ENCODE results near the gene DHX16. TPM values are rescaled to one million over a fixed set of nuclear protein-coding genes. Genes with fewer than 3 reads are reported as not detected.

DHX16 gene
- total and polyA plus RNA-seq, 9 of the 15 experiments (the other 6 are each of a cell fraction or from before 2014, with no cell fraction given): 14.6 to 66.1 (median 47.5) TPM

GRCh38 chr6:30646450-30647241, 26.2 kb downstream of the DHX16 start, which contains the start of gene C6orf136 (continued):
- TF ChIP-seq ZNF263 (CRISPR knock-in tag; IDR thresholded peaks at IDR 0.05; ENCODE audit: borderline replicate concordance) (no peak), ZC3H11A (IDR thresholded peaks at IDR 0.05; ENCODE audit: low read depth, low read length) (no peak), ZNF197 (CRISPR knock-in tag; IDR thresholded peaks at IDR 0.05; ENCODE audit: low read depth) (no peak), FOXK1 (CRISPR knock-in tag; IDR thresholded peaks at IDR 0.05; ENCODE audit: borderline replicate concordance) (no peak), HDAC6 (IDR thresholded peaks at IDR 0.05; ENCODE audit: low read depth, low read length) (no peak), BRD4 (IDR thresholded peaks at IDR 0.05) (no peak; the same call in 1 of the 2 replicates), GATAD2A (IDR thresholded peaks at IDR 0.05) (no peak), KLF13 (tag; IDR thresholded peaks at IDR 0.05; ENCODE audit: borderline replicate concordance, low read depth) (no peak), ZBTB1 (CRISPR knock-in tag; IDR thresholded peaks at IDR 0.05; ENCODE audit: borderline replicate concordance, low read depth) (no peak), ZHX1 (conservative IDR thresholded peaks at IDR 0.05; ENCODE audit: low read length) (no peak), ZKSCAN1 (IDR thresholded peaks at IDR 0.05; ENCODE audit: low read depth, low read length) (peak; percentile 66), STAT5B (CRISPR knock-in tag; IDR thresholded peaks at IDR 0.05) (no peak), HDAC3 (IDR thresholded peaks at IDR 0.05; ENCODE audit: borderline replicate concordance, partially characterized antibody) (no peak), RBM22 (IDR thresholded peaks at IDR 0.05; ENCODE audit: low read depth, low read length, poor library complexity, severe bottlenecking) (no peak), HCFC1 (IDR thresholded peaks at IDR 0.05; ENCODE audit: low read depth, low read length) (no peak), ZNF280A (IDR thresholded peaks at IDR 0.05; ENCODE audit: low read depth, partially characterized antibody) (no peak), PREB (CRISPR knock-in tag; IDR thresholded peaks at IDR 0.05) (no peak), PRPF4 (IDR thresholded peaks at IDR 0.05; ENCODE audit: insufficient read depth, low read depth, low read length, poor library complexity, severe bottlenecking) (no peak), ETV1 (tag; conservative IDR thresholded peaks at IDR 0.05; ENCODE audit: low read depth) (no peak), ADNP (tag; IDR thresholded peaks at IDR 0.05) (no peak), PPARD (CRISPR knock-in tag; IDR thresholded peaks at IDR 0.05) (no peak), TEAD1 (CRISPR knock-in tag; IDR thresholded peaks at IDR 0.05) (no peak)

Data from K562 (cell line).